ENCODE measurements around the gene ACIN1.

DNA sequence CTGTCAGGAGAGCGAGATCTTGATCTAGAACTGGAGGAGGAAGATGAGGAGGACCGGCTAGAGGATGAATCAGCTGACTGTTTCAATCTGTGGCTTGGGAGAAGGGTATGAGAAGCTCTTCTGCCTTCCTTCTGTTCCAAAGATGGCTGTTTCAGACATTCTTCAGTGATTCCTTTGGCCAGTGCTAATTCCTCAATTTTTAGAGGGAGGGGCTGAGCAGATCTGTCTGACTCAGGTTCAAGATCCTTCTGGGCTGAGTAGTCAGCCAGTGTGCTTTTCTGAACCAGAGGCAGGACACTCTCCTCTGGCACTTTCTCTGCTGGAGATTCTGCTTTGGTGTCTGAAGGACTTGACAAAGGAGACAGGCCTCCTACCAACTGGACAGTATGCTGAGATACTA lies 15.2 kb downstream of the ACIN1 start:
- TF ChIP-seq, protein P1, sequence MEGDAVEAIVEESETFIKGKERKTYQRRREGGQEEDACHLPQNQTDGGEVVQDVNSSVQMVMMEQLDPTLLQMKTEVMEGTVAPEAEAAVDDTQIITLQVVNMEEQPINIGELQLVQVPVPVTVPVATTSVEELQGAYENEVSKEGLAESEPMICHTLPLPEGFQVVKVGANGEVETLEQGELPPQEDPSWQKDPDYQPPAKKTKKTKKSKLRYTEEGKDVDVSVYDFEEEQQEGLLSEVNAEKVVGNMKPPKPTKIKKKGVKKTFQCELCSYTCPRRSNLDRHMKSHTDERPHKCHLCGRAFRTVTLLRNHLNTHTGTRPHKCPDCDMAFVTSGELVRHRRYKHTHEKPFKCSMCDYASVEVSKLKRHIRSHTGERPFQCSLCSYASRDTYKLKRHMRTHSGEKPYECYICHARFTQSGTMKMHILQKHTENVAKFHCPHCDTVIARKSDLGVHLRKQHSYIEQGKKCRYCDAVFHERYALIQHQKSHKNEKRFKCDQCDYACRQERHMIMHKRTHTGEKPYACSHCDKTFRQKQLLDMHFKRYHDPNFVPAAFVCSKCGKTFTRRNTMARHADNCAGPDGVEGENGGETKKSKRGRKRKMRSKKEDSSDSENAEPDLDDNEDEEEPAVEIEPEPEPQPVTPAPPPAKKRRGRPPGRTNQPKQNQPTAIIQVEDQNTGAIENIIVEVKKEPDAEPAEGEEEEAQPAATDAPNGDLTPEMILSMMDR (IDR thresholded peaks at IDR 0.05): no peak
- no peak for TF ChIP-seq EP300 (IDR thresholded peaks at IDR 0.05)

Data from tibial nerve (tissue), 4 donors.